Effector memory CD4-positive, alpha-beta T cell (primary cell): ENCODE data around the gene UBE2V1.
A peak's percentile ranks its signal among the peaks of the same experiment; 100 is the strongest.

Experiments
- DNase-seq, 3 donors: peaks; one replicate each; pipeline ENCODE4 v3.0.0-alpha.2; 2020
- H3K27ac ChIP-seq: 2 replicates; pipeline ENCODE4 v1.7.0; 2013; ENCODE audit warnings: mild to moderate bottlenecking, low read length, moderate library complexity; ENCODE audit not compliant: insufficient read depth, poor library complexity, severe bottlenecking
- H3K27me3 ChIP-seq: replicated peaks from 2 replicates; pipeline ENCODE4 v1.7.0; 2013; ENCODE audit warnings: mild to moderate bottlenecking, low read length; ENCODE audit not compliant: insufficient read depth, control insufficient read depth, poor library complexity, severe bottlenecking
- H3K36me3 ChIP-seq: 2 replicates; pipeline ENCODE4 v1.7.0; 2013; ENCODE audit warnings: mild to moderate bottlenecking, low read length, moderate library complexity; ENCODE audit not compliant: control insufficient read depth, insufficient read depth
- H3K4me1 ChIP-seq: 2 replicates; pipeline ENCODE4 v1.7.0; 2013; ENCODE audit warnings: low read length, mild to moderate bottlenecking; ENCODE audit not compliant: control insufficient read depth, insufficient read depth, poor library complexity, severe bottlenecking
- H3K4me3 ChIP-seq: 2 replicates; pipeline ENCODE4 v1.7.0; 2013; ENCODE audit warnings: low read length, low read depth, mild to moderate bottlenecking; ENCODE audit not compliant: insufficient read depth, poor library complexity, severe bottlenecking
- H3K9me3 ChIP-seq: 2 replicates; pipeline ENCODE4 v1.7.0; 2013; ENCODE audit warnings: mild to moderate bottlenecking, low read length, moderate library complexity; ENCODE audit not compliant: control insufficient read depth

UBE2V1 gene

DNA sequence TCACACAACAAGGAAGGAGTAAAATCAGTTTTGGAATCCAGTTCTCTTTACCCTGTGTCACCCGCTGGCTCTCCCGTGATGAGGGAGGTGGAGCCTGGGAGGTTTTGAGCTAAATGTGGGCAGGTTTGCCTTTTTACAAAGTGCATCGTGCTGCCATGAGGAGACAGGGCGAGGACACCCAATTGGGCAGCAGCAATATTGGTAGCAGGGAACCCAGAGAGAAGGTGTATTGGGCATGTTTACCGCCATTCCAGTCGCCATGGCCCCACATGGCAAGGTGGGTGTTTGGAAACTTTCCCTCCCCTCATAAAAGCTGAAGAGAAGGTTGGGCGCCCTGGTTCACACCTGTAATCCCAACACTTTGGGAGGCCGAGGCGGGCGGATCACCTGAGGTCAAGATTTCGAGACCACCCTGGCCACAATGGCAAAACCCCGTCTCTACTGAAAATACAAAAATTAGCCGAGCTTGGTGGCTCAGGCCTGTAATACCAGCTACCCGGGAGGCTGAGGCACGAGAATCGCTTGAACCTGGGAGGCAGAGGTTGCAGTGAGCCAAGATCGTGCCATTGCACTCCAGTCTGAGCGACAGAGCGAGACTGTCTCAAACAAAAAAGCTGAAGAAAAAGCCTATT lies 3.5 kb upstream of the UBE2V1 start:
- Histone ChIP-seq H3K9me3 (no peaks in the 10 kb centered on the region), H3K27ac (no peak overlapping the region), H3K4me3 (no peak overlapping the region), H3K4me1 (peaks cover 29% of the 10 kb centered on the region), H3K27me3 (no peaks in the 10 kb centered on the region), H3K36me3 (no peaks in the 10 kb centered on the region)
- no peak for DNase-seq

DNA sequence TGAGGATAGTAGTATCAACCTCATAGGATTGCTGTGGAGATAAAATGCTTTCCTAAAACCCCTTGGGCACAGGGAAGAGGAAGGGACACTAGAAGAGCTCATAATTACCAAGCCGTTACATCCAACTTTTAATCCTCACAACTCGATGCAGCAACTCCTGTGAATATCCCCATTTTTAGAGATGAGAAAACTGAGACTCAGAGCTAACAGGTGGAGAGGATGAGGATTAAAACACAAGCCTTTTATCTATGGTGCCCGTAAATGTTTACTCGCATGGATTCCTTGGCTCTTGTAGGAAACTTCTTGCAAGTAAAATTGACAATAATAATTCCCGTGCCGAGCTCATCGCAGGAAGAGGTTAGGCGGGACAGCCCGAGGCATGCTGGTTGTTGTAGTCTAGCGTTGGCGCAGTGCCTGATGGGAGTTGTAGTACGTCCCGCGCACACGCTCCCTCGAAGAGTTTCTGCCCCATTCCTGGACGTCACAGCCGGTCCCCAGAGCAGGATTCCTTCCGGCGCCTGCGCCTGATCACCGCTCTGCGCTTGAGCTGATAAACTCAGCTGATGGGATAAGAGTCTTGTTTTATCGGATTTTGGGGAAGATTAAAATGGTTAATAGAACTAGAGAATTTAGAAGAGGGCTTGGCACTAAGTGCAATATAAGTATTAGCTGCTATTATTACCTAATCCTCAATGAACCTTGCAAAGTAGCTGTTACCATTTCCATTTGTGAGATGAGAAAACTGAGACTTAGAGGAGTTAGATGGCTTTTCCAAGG lies 2.8 kb upstream of the UBE2V1 start:
- no peaks in the 10 kb centered on the region for H3K9me3 ChIP-seq
- H3K27ac ChIP-seq: peak overlapping the region; percentile 52
- peak overlapping the region; percentile 55 for H3K4me3 ChIP-seq
- no peaks in the 10 kb centered on the region for H3K27me3 ChIP-seq
- DNase-seq: peak; percentile 74 to 89 (median 85)
- no peaks in the 10 kb centered on the region for H3K36me3 ChIP-seq
- peaks cover 36% of the 10 kb centered on the region for H3K4me1 ChIP-seq

DNA sequence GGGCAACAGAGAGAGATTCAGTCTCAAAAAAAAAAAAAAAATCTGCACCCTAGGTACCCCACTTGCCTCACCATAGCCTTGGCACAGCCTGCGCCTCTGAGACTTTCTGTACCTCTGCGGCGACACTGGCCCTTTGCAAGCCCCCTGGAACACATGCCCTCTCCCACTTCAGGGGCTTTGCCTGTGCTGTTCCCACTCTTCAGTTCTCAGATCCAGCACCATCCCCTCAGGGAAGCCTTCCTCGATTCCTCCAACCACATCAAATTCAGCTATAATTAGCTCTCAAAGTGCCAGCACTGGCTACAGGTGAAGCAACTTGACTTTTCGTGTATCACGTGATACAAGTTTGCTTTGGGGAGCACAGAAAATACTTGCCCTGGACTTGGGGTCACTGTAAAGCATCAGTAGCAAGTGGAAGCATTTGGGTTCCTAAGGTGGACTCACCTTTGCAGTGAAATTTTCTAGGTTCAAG lies 2.1 kb upstream of the UBE2V1 start:
- Histone ChIP-seq H3K27ac (no peak overlapping the region), H3K9me3 (no peaks in the 10 kb centered on the region), H3K4me3 (peak overlapping the region; percentile 55), H3K27me3 (no peaks in the 10 kb centered on the region), H3K4me1 (peaks cover 43% of the 10 kb centered on the region), H3K36me3 (no peaks in the 10 kb centered on the region)
- no peak for DNase-seq

DNA sequence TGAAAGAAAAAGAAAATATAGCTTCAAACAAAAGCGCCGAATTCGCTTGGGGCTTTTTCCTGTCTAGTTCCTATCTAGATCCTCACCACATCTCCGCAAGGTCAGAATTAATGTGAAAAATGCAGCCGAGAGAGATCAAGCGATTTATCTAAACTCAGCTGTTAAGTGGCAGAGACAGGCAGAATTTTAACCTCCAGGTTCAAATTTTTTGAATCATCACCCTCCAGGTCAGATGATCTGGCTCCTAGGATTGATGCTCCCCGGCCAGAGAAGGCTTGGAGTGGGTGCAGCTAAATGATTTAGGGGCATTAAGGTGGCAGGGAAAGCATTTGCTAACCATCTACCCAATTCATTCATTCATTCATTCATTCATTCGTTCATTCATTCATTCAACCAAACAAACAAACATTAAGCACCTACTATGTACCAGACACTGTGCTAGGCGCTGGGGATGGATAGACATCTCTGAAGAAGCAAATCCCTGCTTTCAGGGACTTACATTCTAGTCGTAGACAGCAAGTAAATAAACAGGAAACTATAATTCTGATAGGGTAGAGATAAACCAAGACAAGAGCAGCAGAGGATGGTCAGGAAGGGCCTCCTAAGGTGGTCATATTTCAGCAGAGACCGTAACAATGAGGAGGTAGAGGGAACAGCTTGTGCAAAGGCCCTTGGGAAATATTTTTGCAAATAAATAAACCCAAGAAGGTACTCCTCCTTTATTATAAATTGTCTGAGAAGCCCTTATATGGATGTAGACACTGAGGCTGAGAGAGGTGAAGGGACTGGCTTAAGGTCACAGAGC lies 672 bp upstream of the UBE2V1 start:
- no peaks in the 10 kb centered on the region for H3K27me3 ChIP-seq
- H3K36me3 ChIP-seq: no peaks in the 10 kb centered on the region
- H3K4me1 ChIP-seq: peaks cover 54% of the 10 kb centered on the region
- no peaks in the 10 kb centered on the region for H3K9me3 ChIP-seq
- peak overlapping the region; percentile 86 for H3K4me3 ChIP-seq
- H3K27ac ChIP-seq: peak overlapping the region; percentile 92
- no peak for DNase-seq

DNA sequence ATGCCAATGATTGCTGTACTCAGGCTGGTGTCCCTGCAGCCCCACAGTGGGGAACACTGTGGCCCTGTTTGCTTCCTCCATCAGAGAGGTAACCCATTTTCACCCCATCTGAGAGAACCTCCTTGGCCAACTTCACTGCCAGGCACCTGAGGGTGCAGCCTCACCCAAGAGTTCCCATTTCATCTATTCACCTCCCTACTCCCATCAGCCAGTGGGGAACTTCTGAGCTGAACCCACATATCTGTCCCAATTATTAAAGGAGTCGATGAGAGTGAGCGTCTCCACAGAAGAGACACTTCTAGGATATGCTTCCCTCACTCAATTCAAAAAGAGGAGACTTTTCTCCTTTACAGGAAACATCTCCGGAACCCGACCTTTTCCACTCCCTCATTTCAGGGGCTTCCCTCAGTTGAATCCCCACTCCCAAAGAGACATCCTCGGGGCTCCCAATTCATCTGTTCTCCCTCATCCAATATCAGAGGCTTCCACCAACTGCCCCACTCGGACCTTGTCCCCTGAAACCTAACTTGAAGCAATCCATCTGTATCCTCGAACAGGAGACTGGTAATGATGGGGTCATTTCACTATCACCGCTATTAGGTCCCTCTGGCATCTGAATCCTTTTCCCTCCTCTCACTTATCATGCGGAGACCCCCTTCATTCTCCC lies 988 bp downstream of the UBE2V1 start:
- Histone ChIP-seq H3K36me3 (no peaks in the 10 kb centered on the region), H3K4me3 (peak overlapping the region; percentile 86), H3K27me3 (no peaks in the 10 kb centered on the region), H3K27ac (peak overlapping the region; percentile 92), H3K4me1 (peaks cover 57% of the 10 kb centered on the region), H3K9me3 (no peaks in the 10 kb centered on the region)
- DNase-seq: no peak

DNA sequence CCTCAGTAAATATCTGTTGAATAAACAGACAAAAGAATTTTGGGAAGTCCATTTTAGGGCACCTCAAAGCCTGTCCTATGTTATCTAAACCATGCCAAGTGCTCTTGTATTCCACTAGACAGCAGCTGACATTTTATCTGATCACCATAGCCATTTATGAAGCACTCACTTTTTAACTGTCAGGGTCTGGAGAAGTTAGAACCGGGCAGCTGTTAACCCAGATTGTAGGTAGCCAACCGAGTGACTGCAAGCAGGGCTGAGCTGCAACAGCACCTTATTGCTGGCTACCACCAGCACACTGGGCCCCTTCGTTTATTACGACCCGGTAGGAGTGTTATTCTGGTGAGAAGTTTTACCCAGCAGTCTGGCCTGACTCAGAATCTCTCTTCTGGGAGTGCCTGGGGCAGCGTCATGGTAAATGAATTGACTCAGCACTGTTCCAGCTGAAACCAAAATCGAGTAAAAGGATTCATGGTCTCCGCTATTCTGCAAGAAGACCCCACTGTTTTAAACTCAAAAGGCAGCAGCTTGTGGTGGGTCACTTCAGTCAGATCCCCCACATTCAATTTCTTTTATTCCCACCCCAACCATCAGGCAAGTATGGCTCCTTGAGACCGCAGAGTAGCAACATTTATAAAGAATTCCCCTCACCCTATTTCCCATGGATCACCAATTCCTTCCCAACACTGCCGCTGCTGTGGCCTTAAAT lies 1.7 kb downstream of the UBE2V1 start:
- no peak for DNase-seq
- H3K36me3 ChIP-seq: no peaks in the 10 kb centered on the region
- peaks cover 57% of the 10 kb centered on the region for H3K4me1 ChIP-seq
- no peaks in the 10 kb centered on the region for H3K9me3 ChIP-seq
- H3K27me3 ChIP-seq: no peaks in the 10 kb centered on the region
- H3K27ac ChIP-seq: peak overlapping the region; percentile 92
- peak overlapping the region; percentile 86 for H3K4me3 ChIP-seq

DNA sequence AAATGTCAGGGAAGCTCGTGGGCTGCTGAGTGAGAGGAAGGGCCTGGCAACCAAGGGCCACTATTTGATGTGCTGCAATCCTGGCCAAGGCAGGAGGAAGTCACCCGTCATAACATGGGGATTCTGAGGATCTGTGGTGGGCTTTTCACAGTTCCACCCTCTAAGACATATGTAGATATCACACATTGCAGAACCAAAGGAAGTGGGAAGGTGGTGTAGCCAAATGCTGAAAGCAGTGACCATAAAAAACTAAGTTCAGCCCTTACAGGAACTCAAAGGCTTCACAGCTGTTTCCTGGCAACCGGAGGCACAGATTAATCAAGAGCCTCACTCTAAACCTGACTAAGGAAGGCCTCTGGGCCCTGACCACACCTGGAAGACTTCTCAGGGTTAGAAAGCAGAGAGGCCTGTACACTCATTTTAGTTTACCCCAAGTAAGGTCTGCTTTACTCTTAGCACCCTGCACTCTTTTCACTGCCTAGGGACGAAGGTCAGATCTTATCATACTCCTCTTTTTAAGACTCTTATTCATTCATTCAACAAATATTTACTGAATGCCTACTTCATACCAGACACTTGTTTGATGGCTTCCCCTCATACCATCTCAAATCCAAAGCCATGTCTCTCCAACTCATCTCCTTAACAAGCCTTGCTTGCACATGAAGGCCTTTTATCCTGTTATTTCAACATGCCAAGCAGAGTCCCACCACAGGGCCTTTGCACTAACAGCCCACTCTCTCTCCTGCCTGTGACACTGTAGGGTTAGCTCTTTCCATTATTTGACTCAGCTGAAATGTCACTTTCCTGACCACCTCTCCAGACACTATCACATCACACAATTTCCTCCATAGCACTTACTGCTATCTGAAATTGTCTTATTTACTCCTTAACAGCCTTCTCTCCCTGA lies 2.6 kb downstream of the UBE2V1 start:
- H3K4me1 ChIP-seq: peaks cover 55% of the 10 kb centered on the region
- peak overlapping the region; percentile 92 for H3K27ac ChIP-seq
- no peaks in the 10 kb centered on the region for H3K9me3 ChIP-seq
- DNase-seq: peak in 2 of 3 donors; percentile 11
- no peaks in the 10 kb centered on the region for H3K36me3 ChIP-seq
- H3K4me3 ChIP-seq: no peak overlapping the region
- H3K27me3 ChIP-seq: no peaks in the 10 kb centered on the region

DNA sequence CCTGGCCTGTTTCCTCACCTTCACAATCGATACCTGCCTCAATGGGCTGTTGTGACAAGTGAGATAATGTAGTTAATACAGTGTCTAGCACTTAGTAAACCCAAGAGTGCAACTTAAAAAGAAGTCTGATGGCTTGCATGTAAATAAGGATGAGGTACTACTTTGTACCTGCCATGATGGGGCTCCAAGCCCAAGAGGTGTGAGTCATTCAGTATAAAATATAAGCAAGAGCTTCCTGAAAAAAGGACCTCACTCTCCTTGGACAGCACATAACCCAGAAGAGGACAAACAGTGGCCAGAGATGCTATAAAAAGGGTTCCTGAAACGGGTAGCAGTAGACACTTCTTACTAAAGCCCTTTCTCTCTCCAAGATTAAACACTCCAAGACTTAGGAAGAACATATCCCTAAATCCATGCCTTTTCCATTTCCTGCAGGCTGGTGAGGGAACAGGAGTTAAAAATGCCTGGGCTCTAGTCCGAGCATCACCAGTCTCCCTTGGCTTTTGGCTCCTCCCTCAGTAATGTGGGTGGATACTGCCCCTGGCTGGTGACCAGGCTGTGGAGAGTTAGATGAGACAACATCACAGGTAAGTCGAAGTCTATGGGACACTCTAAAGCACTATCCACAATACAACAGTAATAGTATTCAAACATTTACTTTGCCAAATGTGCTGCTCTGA lies 4.3 kb downstream of the UBE2V1 start:
- H3K4me1 ChIP-seq: peaks cover 42% of the 10 kb centered on the region
- no peaks in the 10 kb centered on the region for H3K27me3 ChIP-seq
- H3K27ac ChIP-seq: no peak overlapping the region
- H3K4me3 ChIP-seq: no peak overlapping the region
- no peaks in the 10 kb centered on the region for H3K36me3 ChIP-seq
- no peak for DNase-seq
- H3K9me3 ChIP-seq: no peaks in the 10 kb centered on the region
